Endodermal cell (in vitro differentiated cells): ENCODE measurements around the gene SCFD2. TPM values are rescaled to one million over a fixed set of nuclear protein-coding genes. Genes with fewer than 3 reads are reported as not detected.

ENCODE experiments used
- DNase-seq: peaks from one replicate; pipeline ENCODE4 v3.0.0-alpha.2; 2017
- H3K27ac ChIP-seq: 2 replicates; pipeline ENCODE4 v1.5.1; 2013; ENCODE audit warnings: mild to moderate bottlenecking, low read depth, low read length, moderate library complexity
- H3K27me3 ChIP-seq: 2 replicates; pipeline ENCODE4 v1.6.1; 2013; ENCODE audit warnings: mild to moderate bottlenecking, low read length, moderate library complexity; ENCODE audit not compliant: insufficient read depth, control insufficient read depth, poor library complexity, severe bottlenecking
- H3K36me3 ChIP-seq: 2 replicates; pipeline ENCODE4 v1.7.0; 2013; ENCODE audit warnings: mild to moderate bottlenecking, low read length, moderate library complexity; ENCODE audit not compliant: control insufficient read depth, insufficient read depth
- H3K4me1 ChIP-seq: one replicate; pipeline ENCODE4 v1.7.0; 2013; ENCODE audit warnings: low read length; ENCODE audit not compliant: control insufficient read depth, insufficient read depth
- H3K4me3 ChIP-seq: 2 replicates; pipeline ENCODE4 v1.5.1; 2013; ENCODE audit warnings: mild to moderate bottlenecking, low read length, moderate library complexity
- H3K9ac ChIP-seq: 2 replicates; pipeline ENCODE4 v1.6.1; 2013; ENCODE audit warnings: mild to moderate bottlenecking, low read length, moderate library complexity; ENCODE audit not compliant: poor library complexity, severe bottlenecking; ENCODE audit errors: extremely low read depth
- H3K9me3 ChIP-seq: 2 replicates; pipeline ENCODE4 v1.6.1; 2013; ENCODE audit warnings: mild to moderate bottlenecking, low read length, moderate library complexity; ENCODE audit not compliant: control insufficient read depth
- H3K27ac Mint-ChIP-seq: 2 replicates; pipeline ENCODE4 v1.8.0; 2020; ENCODE audit warnings: mixed read lengths
- H3K27me3 Mint-ChIP-seq: 2 replicates; pipeline ENCODE4 v1.8.0; 2021; ENCODE audit warnings: mild to moderate bottlenecking, mixed read lengths; ENCODE audit not compliant: insufficient read depth
- H3K36me3 Mint-ChIP-seq: 2 replicates; pipeline ENCODE4 v1.8.0; 2020; ENCODE audit warnings: low read depth, mixed read lengths
- H3K4me1 Mint-ChIP-seq: 2 replicates; pipeline ENCODE4 v1.8.0; 2020; ENCODE audit warnings: mixed read lengths
- H3K4me3 Mint-ChIP-seq: 2 replicates; pipeline ENCODE4 v1.8.0; 2020; ENCODE audit warnings: mild to moderate bottlenecking, moderate library complexity, mixed read lengths
- H3K9me3 Mint-ChIP-seq: 2 replicates; pipeline ENCODE4 v1.8.0; 2020; ENCODE audit warnings: mild to moderate bottlenecking, mixed read lengths
- CTCF ChIP-seq: fragments of 200-600 bp; sonication (generic); conservative IDR thresholded peaks from 2 replicates; pipeline ENCODE4 v1.5.0; 2021; ENCODE audit warnings: antibody characterized with exemption, mild to moderate bottlenecking
- WGBS, 2 experiments: methylation state at CpG; one replicate each; pipeline versions ENCODE4 v1.1.5 to v1.1.7; 2013; ENCODE audit warnings: missing lambda C conversion rate in 2 of 2, mixed read lengths in 1 of 2; ENCODE audit not compliant: insufficient coverage in 1 of 2, insufficient read length in 1 of 2; 5-methylcytosine and 5-hydroxymethylcytosine counted together
- total RNA-seq, 2 donors: library from RNA; stranded (reverse); fragmentation: NEBNext Ultra II Directional in 1 of 2; extraction: Animal tissue kit (Norgen Biotek cat#: 25700) in 1 of 2; gene quantifications; 2 replicates in 1 of 2; 3 replicates in 1 of 2; pipeline ENCODE4 v1.2.1, GENCODE V29; 2021

SCFD2 gene
- total RNA-seq, 2 donors from 2014 or later = 5.7 to 6.5 TPM

- 79 to 88% methylated on average over 2 to 4 of the region's 4 CpGs for WGBS, 2 experiments
Observed at GRCh38 chr4:53374777-53375258, 9.0 kb upstream of the SCFD2 start.

GRCh38 chr4:53371843-53372521 is 6.1 kb upstream of the SCFD2 start:
- Mint-ChIP-seq H3K27me3 (peaks cover 67% of the 10 kb centered on the region), H3K4me3 (no peak overlapping the region), H3K27ac (no peak overlapping the region), H3K9me3 (no peaks in the 10 kb centered on the region), H3K36me3 (no peaks in the 10 kb centered on the region), H3K4me1 (peaks cover 16% of the 10 kb centered on the region)
- Histone ChIP-seq H3K27ac (no peak overlapping the region), H3K36me3 (no peaks in the 10 kb centered on the region), H3K9me3 (no peaks in the 10 kb centered on the region), H3K4me1 (no peaks in the 10 kb centered on the region), H3K4me3 (no peak overlapping the region), H3K27me3 (peaks cover 59% of the 10 kb centered on the region), H3K9ac (no peak overlapping the region)
- TF ChIP-seq CTCF = no peak
- DNase-seq = no peak
- 91% methylated on average over 4 of the region's 4 CpGs for WGBS, 2 experiments

More at GRCh38 chr4:53374777-53375258, 9.0 kb upstream of the SCFD2 start:
- Histone ChIP-seq H3K4me1 (no peaks in the 10 kb centered on the region), H3K9me3 (no peaks in the 10 kb centered on the region), H3K9ac (no peak overlapping the region), H3K36me3 (peaks cover 3% of the 10 kb centered on the region), H3K27ac (no peak overlapping the region), H3K4me3 (no peak overlapping the region), H3K27me3 (peaks cover 35% of the 10 kb centered on the region)
- Mint-ChIP-seq H3K4me3 (no peak overlapping the region), H3K36me3 (no peaks in the 10 kb centered on the region), H3K27me3 (peaks cover 41% of the 10 kb centered on the region), H3K9me3 (no peaks in the 10 kb centered on the region), H3K4me1 (peaks cover 29% of the 10 kb centered on the region), H3K27ac (no peak overlapping the region)
- no peak for TF ChIP-seq CTCF
- DNase-seq = no peak

GRCh38 chr4:53371049-53371448 is 5.2 kb upstream of the SCFD2 start:
- Histone ChIP-seq H3K4me3 (no peak overlapping the region), H3K9ac (no peak overlapping the region), H3K4me1 (no peaks in the 10 kb centered on the region), H3K36me3 (no peaks in the 10 kb centered on the region), H3K27me3 (peaks cover 59% of the 10 kb centered on the region), H3K27ac (no peak overlapping the region), H3K9me3 (no peaks in the 10 kb centered on the region)
- H3K27ac Mint-ChIP-seq = no peak overlapping the region
- no peak overlapping the region for H3K4me3 Mint-ChIP-seq
- 89 to 90% methylated on average over 2 to 3 of the region's 3 CpGs for WGBS, 2 experiments
- H3K4me1 Mint-ChIP-seq = peaks cover 11% of the 10 kb centered on the region
- H3K27me3 Mint-ChIP-seq = peaks cover 69% of the 10 kb centered on the region
- no peaks in the 10 kb centered on the region for H3K9me3 Mint-ChIP-seq
- no peaks in the 10 kb centered on the region for H3K36me3 Mint-ChIP-seq
- no peak for DNase-seq
- no peak for TF ChIP-seq CTCF
